IPS DF 4.7 (cell line): ENCODE results near the gene ANKRD13A.
"Not testable (repeated sequence)": the region's sequence is repeated elsewhere in the genome, so short reads cannot be mapped to it uniquely, and the experiment has no call there.

Experiments used
- DNase-seq: peaks from one replicate; pipeline ENCODE4 v3.0.0-alpha.2; 2013; ENCODE audit warnings: low spot score; ENCODE audit errors: extremely low read depth

ANKRD13A gene

DNA sequence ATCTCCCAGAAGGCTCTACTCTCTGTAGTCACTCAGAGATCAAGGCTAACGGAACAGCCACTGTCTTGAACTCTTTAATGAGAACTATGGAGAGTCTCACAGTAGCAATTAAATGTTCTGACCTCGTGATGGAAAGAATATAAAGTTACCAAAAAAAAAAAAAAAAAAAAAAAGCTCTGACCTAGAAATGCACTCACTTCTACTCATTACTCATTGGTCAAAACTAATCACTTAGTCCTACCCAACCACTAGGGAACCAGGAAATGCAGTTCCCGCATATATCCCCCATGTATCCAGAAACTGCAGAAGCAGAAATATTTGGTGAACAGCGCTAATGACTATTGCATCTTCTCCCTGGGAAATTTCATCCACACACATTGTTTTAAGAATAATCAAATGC lies 78.6 kb downstream of the ANKRD13A start:
- DNase-seq = no peak

DNA sequence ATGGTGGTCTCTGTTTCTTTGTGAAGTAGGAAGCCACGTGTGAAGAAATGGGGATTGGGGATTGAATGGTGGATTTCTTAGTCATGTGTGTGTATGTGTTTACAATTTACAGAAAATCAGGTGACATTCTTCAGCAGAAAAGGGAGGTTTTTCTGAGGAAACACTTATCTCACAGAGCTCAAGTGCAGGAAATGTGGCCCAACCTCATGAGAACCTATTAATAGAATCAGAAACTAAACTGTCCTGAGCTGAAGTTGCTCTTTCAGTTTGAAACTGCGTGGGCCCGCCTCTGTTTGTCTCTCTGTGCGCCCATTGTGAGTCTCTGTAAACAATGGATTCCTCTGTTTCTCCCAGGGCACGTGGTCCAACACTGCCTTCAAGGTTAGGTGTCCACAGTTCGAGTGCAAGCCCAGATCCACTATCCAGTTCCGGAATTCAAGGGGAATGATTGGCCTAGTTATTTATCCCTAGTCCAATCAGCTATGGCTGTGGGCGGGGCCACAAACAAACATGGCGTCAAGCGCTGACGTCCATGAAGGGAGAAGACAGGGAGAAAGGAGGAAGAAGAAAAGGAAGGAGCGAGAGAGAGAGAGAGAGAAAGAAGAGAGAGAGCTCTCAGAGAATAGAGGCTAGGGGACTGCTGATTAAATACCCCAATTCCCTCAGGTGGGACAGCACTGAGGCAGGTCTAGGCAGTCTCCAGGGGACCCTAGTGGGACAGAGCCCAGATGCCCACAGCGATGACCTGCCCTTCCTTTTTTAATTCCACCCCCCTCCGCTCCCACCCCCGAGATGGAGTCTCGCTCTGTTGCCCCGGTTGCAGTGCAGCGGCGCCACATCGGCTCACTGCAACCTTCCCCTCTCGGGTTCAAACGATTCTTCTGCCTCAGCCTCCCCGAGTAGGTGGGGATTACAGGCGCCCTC lies 80.5 kb downstream of the ANKRD13A start:
- DNase-seq = no peak

- no peak for DNase-seq
Observed at GRCh38 chr12:110080410-110080809, 81.2 kb downstream of the ANKRD13A start.

DNA sequence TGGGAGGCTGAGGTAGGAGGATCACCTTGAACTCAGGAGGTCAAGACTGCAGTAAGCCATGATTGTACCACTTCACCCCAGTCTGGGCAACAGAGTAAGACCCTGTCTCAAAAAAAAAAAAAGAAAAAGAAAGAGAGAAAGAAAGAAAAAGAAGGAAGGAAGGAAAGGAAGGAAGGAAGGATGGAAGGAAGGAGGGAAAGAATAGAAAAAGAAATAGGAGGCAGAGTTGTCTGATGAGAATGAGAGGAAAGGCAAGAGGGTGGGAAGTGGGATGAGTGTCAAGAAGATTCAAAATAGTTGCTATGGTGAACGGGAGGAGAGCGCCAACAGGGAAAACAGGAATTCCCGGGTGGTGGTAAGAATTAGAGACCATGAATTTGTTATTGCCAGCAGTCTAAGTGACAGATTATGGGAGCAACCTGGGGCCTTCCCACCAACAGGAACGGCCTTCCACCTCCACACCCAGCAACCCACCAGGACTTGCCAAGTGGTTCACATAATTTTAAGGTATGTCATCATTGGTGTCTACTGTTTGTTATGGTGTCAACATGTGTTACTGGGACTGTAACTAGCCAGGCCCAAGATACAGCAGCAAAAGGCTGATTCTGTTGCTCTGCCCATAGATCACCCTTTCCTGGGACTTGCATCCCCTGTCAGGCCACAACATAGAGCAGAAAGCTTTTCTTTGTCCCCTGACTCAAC lies 85.2 kb downstream of the ANKRD13A start:
- DNase-seq = no peak

- not testable (repeated sequence) for DNase-seq
Observed at GRCh38 chr12:110088216-110088615, 89.0 kb downstream of the ANKRD13A start.

DNA sequence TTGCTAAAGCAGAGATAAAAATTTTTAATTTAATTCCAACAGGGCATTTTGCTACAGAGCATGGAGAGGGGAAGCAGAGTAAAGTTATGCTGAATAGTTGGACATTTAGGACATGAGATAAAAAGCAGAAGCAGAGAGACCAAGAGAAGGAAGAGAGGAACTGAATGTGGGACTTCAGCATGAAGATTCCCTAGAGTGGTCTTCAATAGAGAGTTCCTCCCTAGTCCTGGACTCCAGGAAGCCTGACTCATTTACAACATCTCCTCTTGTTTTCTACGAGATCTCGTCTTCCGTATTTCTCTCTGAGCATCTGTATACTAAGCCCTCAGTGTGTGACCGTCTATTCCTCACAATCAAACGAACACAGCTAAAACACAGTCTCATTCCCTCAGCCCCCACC lies 89.7 kb downstream of the ANKRD13A start:
- DNase-seq = no peak
